NCI-H82 (cell line): ENCODE results near the gene TRIM22.

Experiments
- DNase-seq: peaks from one replicate; lab custom pipeline; 2025; lab: John Stamatoyannopoulos, UW

The TRIM22 gene

DNA sequence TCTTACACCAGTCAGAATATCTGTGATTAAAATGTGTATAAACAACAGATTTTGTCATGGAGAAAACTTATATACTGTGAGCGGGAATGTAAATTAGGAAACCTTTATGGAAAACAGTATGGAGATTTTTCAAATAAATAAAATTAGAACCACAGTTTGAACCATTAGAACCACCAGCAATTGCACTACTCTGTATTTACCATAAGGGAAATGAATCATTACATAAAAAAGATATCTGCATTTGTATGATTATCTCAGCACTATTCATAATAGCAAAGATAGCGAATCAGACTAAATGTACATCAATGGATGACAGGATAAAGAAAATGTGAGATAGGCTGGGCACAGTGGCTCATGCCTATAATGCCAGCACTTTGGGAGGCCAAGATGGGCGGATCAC lies 57.0 kb downstream of the TRIM22 start:
- no peak for DNase-seq

DNA sequence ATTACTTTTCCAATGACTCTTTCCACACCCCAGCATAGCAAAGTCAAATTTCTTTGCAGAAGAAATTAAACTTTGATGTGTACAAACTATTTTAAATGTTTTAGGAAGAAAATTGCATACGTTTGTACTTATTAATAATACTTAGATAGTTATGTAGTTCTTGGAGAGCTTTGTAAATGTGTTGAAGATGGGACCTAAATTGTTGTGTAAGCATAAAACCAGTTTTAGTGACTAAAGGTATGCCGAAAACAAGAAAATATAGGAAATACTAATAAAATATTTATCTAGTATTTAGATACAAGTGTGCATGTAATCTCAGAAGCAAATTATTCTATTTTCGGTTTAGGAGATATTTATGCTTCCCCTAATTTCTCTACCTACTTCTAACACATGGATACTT lies 60.2 kb downstream of the TRIM22 start:
- DNase-seq = no peak

DNA sequence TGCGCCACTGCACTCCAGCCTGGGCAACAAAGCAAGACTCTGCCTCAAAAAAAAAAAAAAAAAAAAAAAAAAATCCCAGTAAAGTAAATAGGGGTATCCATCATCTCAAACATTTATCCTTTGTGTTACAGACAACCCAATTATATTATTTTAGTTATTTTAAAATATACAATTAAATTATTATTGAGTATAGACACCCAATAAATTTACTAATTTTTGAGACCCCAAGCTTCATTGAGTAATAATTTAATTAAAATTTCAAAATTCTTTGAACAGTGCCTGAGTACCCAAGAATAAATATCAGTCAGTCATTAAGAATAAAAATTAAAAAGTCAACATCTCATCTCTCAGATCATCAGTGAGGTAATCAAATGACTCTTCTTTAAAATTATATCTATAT lies 64.4 kb downstream of the TRIM22 start, which contains the start of gene OR52N4:
OR52N4 (plus strand) TSS at position 301 of the 400 bp plus-strand sequence. CDS start 498 bp downstream, outside the sequence.
- no peak for DNase-seq
